Measurements from ENCODE around the gene SDHAF4. TPM values are rescaled to one million over a fixed set of nuclear protein-coding genes. Genes with fewer than 3 reads are reported as not detected.

The SDHAF4 gene
- total RNA-seq (ENCODE audit: low replicate concordance): 56.4 and 98.2 TPM in 2 replicates

GRCh38 chr6:70566751-70567382, at the start of gene SDHAF4:
SDHAF4 (plus strand) TSS chr6:70566930; CDS start chr6:70566941, 11 bp downstream.
- Histone ChIP-seq H3K4me3 (peak within 1 kb of the TSS; percentile 70), H3K9me3 (ENCODE audit: low read depth) (peaks cover 8% of the 10 kb centered on the region), H2AFZ (replicated peaks) (peak within 1 kb of the TSS; percentile 95), H3K79me2 (ENCODE audit: low read depth) (peaks cover 42% of the 10 kb centered on the region), H3K9ac (peak within 1 kb of the TSS; percentile 71), H4K20me1 (ENCODE audit: low read depth) (no peaks in the 10 kb centered on the region), H3K4me2 (peak within 1 kb of the TSS; percentile 74), H3K27ac (no peak within 1 kb of the TSS), H3K27me3 (no peaks in the 10 kb centered on the region), H3F3A (ENCODE audit: low read depth) (peaks cover 7% of the 10 kb centered on the region), H3K36me3 (peaks cover 13% of the 10 kb centered on the region), H3K4me1 (peaks cover 5% of the 10 kb centered on the region)
- Mint-ChIP-seq H3K4me3 (peak within 1 kb of the TSS; percentile 92), H3K9me3 (peaks cover 13% of the 10 kb centered on the region), H3K36me3 (peaks cover 24% of the 10 kb centered on the region), H3K27me3 (ENCODE audit: insufficient read depth, low read depth) (peaks cover 2% of the 10 kb centered on the region), H3K27ac (peak within 1 kb of the TSS; percentile 90), H3K4me1 (peaks cover 8% of the 10 kb centered on the region)
- TF ChIP-seq EZH2 (IDR thresholded peaks at IDR 0.05): no peak
- TF ChIP-seq, protein P1, sequence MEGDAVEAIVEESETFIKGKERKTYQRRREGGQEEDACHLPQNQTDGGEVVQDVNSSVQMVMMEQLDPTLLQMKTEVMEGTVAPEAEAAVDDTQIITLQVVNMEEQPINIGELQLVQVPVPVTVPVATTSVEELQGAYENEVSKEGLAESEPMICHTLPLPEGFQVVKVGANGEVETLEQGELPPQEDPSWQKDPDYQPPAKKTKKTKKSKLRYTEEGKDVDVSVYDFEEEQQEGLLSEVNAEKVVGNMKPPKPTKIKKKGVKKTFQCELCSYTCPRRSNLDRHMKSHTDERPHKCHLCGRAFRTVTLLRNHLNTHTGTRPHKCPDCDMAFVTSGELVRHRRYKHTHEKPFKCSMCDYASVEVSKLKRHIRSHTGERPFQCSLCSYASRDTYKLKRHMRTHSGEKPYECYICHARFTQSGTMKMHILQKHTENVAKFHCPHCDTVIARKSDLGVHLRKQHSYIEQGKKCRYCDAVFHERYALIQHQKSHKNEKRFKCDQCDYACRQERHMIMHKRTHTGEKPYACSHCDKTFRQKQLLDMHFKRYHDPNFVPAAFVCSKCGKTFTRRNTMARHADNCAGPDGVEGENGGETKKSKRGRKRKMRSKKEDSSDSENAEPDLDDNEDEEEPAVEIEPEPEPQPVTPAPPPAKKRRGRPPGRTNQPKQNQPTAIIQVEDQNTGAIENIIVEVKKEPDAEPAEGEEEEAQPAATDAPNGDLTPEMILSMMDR (IDR thresholded peaks at IDR 0.05): no peak
- TF ChIP-seq EZH2phosphoT487 (IDR thresholded peaks at IDR 0.05): no peak
- peak; percentile 96 for DNase-seq (ENCODE audit: low spot score)

- Histone ChIP-seq H3K9ac (no peak overlapping the region), H3K79me2 (ENCODE audit: low read depth) (no peaks in the 10 kb centered on the region), H4K20me1 (ENCODE audit: low read depth) (no peaks in the 10 kb centered on the region), H3K4me3 (no peak overlapping the region), H3K9me3 (ENCODE audit: low read depth) (no peaks in the 10 kb centered on the region), H3K36me3 (peaks cover 10% of the 10 kb centered on the region), H3F3A (ENCODE audit: low read depth) (no peaks in the 10 kb centered on the region), H2AFZ (replicated peaks) (no peak overlapping the region), H3K4me2 (no peak overlapping the region), H3K27ac (no peak overlapping the region), H3K4me1 (no peaks in the 10 kb centered on the region), H3K27me3 (no peaks in the 10 kb centered on the region)
- Mint-ChIP-seq H3K27me3 (ENCODE audit: insufficient read depth, low read depth) (no peaks in the 10 kb centered on the region), H3K4me1 (no peaks in the 10 kb centered on the region), H3K36me3 (peaks cover 17% of the 10 kb centered on the region), H3K27ac (no peak overlapping the region), H3K9me3 (no peaks in the 10 kb centered on the region), H3K4me3 (no peak overlapping the region)
- TF ChIP-seq, protein P1 (IDR thresholded peaks at IDR 0.05): no peak
- no peak for TF ChIP-seq EZH2 (IDR thresholded peaks at IDR 0.05)
- TF ChIP-seq EZH2phosphoT487 (IDR thresholded peaks at IDR 0.05): no peak
- DNase-seq (ENCODE audit: low spot score): no peak
These were observed 48.0 kb upstream of the SDHAF4 start for GRCh38 chr6:70518723-70519122.

GRCh38 chr6:70520575-70520974, 46.2 kb upstream of the SDHAF4 start:
- Histone ChIP-seq H3K4me3 (no peak overlapping the region), H2AFZ (replicated peaks) (no peak overlapping the region), H3K9ac (no peak overlapping the region), H3K4me1 (no peaks in the 10 kb centered on the region), H3K4me2 (no peak overlapping the region), H3F3A (ENCODE audit: low read depth) (no peaks in the 10 kb centered on the region), H3K36me3 (peaks cover 10% of the 10 kb centered on the region), H3K27me3 (no peaks in the 10 kb centered on the region), H4K20me1 (ENCODE audit: low read depth) (no peaks in the 10 kb centered on the region), H3K79me2 (ENCODE audit: low read depth) (no peaks in the 10 kb centered on the region), H3K9me3 (ENCODE audit: low read depth) (no peaks in the 10 kb centered on the region), H3K27ac (no peak overlapping the region)
- Mint-ChIP-seq H3K4me3 (no peak overlapping the region), H3K4me1 (no peaks in the 10 kb centered on the region), H3K27me3 (ENCODE audit: insufficient read depth, low read depth) (no peaks in the 10 kb centered on the region), H3K36me3 (peaks cover 16% of the 10 kb centered on the region), H3K9me3 (no peaks in the 10 kb centered on the region), H3K27ac (no peak overlapping the region)
- DNase-seq (ENCODE audit: low spot score): no peak
- no peak for TF ChIP-seq EZH2phosphoT487 (IDR thresholded peaks at IDR 0.05)
- TF ChIP-seq, protein P1 (IDR thresholded peaks at IDR 0.05): peak; percentile 46

Data from neural progenitor cell (in vitro differentiated cells).